VCaP (cell line): ENCODE data around the gene CPB2.

Experiments used
- H3K27ac ChIP-seq: fragments of 450-650 bp; 2 replicates; pipeline ENCODE4 v1.5.1; 2017
- TF ChIP-seq, protein P1 (sequence below): fragments of 450-650 bp; conservative IDR thresholded peaks from 2 replicates; pipeline ENCODE4 v1.5.1; 2017; ENCODE audit warnings: mild to moderate bottlenecking, moderate library complexity

Gene CPB2

DNA sequence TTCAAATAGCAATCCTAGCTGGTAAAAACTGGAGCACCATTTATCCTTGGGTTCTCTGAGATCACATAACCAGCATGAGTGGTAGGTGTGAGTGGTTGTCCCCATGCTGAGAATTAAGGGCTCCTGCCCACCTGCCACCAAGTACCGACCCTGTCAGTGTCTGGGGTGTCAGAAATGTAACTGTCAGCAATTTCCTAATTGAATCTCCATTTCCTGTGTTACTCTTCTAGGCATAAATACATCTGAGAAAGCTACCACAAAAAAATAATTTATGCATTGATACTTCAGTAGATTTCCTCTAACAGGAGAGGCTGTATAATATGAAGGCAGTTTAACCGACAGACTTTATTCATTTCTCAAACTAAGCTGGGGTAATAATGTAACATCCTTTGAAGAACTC is 25.1 kb downstream of the CPB2 start:
- no peak overlapping the region for H3K27ac ChIP-seq
- TF ChIP-seq, protein P1, sequence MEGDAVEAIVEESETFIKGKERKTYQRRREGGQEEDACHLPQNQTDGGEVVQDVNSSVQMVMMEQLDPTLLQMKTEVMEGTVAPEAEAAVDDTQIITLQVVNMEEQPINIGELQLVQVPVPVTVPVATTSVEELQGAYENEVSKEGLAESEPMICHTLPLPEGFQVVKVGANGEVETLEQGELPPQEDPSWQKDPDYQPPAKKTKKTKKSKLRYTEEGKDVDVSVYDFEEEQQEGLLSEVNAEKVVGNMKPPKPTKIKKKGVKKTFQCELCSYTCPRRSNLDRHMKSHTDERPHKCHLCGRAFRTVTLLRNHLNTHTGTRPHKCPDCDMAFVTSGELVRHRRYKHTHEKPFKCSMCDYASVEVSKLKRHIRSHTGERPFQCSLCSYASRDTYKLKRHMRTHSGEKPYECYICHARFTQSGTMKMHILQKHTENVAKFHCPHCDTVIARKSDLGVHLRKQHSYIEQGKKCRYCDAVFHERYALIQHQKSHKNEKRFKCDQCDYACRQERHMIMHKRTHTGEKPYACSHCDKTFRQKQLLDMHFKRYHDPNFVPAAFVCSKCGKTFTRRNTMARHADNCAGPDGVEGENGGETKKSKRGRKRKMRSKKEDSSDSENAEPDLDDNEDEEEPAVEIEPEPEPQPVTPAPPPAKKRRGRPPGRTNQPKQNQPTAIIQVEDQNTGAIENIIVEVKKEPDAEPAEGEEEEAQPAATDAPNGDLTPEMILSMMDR = no peak

DNA sequence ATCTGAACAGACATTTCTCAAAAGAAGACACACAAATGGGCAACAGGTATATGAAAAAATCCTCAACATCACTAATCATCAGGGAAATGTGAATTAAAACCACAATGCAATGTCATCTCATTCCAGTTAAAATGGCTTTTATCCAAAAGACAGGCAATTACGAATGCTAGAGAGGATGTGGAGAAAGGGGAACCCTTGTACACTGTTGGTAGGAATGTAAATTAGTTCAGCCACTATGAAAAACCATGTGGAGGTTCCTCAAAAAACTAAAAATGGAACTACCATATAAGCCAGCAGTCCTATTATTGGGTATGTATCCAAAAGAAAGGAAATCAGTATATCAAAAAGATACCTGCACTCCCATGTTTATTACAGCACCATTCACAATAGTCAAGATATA is 27.6 kb downstream of the CPB2 start:
- no peak overlapping the region for H3K27ac ChIP-seq
- TF ChIP-seq, protein P1 = no peak

DNA sequence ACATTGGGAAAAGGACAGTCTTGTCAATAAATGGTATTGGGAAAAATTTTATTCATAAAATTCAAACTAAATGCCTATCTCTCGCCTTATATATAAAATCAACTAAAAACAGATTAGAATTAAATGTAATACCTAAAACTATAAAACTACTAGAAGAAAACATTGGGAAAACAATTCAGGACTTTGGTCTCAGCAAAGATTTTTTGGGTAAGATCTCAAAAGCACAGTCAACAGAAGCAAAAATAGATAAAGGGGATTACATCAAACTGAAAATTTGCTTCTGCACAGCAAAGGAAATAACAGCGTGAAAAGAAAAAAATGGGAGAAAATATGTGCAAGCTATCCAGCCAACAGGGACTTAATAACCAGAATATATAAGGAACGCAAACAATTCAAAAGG is 28.0 kb downstream of the CPB2 start:
- TF ChIP-seq, protein P1 = no peak
- H3K27ac ChIP-seq = no peak overlapping the region

DNA sequence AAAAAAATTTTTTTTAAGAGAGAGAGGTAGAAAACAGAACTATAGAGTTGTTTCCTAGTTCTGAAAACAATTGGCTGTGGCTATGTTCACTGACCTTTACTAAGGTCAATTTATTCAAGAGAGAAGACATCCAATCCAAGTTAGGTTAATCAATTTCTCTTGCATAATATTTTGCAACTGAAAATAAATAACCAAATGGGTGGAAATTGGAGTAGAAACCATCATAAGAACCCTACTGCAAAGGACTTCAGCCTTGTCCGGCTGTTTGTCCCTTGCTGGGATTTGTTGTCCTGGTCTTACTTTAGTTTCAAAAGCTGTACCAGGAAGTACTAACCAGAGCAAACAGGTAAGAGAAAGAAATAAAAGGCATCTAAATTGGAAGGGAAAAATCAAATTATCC is 29.0 kb downstream of the CPB2 start:
- no peak overlapping the region for H3K27ac ChIP-seq
- TF ChIP-seq, protein P1 = no peak

DNA sequence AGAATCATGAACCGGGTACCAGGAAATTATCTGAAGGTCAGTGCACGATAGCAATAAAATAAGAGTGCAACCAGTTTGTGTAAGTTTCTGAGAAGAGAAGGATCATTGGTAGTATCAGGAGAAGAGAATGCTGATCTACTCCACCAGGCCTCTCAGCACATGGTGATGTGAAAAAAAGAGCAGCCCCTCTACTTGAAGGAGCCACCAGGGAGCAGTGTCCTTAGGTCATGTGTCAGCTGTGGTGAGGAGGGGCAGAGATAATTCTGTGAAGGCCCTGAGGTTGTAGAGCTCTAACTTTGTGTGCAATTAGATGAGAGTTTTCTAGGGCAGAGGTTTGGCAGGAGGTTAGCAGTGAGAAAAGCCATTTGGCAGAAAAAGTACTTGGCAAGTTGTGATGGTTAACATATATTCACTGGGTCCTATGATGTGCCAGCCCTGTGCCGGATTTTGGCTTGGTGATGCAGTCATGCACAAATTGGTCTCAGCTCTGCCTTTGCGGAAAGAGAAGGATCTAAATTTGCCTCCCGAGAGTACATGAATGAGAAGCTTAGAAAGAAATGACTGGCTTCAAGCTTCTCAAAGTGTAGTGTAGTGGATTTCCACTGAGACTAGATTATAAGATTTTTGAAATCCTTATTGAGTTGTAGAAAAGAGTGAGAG is 33.1 kb downstream of the CPB2 start:
- TF ChIP-seq, protein P1 = no peak
- no peak overlapping the region for H3K27ac ChIP-seq

DNA sequence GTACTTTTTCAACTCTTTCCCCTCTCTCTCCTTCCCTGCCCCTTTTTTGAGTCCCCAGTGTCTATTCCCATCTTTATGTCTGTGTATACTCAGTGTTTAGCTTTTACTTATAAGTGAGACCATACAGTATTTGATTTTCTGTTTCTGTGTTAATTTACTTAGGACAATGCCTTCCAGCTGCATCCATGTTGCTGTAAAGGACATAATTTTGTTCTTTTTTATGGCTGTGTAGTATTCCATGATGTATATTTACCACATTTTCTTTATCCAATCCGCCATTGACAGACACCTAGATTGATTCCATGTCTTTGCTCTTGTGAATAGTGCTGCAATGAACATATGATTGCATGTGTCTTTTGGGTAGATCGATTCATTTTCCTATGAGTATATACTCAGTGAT is 41.5 kb downstream of the CPB2 start:
- no peak overlapping the region for H3K27ac ChIP-seq
- TF ChIP-seq, protein P1 = no peak

DNA sequence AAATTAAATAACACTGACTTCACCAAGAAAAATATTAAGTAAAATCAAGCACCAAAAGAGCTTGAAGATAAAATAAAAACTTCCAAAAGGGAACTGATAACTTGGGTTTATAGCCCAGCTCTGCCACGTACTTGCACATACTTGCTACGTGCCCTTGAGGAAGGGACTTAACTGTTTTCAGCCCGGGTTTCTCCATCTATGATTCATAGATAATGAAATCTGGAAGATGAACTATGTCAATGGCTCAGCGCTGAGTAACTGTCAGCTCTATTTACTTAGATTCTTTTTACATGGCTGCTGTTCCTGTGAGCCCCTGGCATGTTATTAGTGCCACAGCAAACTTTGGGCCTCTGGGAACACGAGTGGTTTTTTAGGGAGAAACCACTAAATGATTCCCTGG is 42.6 kb downstream of the CPB2 start:
- H3K27ac ChIP-seq = no peak overlapping the region
- TF ChIP-seq, protein P1 = no peak
